ENCODE measurements around the gene MAP3K19.
"Not testable (repeated sequence)": the region's sequence is repeated elsewhere in the genome, so short reads cannot be mapped to it uniquely, and the experiment has no call there.

Gene MAP3K19

DNA sequence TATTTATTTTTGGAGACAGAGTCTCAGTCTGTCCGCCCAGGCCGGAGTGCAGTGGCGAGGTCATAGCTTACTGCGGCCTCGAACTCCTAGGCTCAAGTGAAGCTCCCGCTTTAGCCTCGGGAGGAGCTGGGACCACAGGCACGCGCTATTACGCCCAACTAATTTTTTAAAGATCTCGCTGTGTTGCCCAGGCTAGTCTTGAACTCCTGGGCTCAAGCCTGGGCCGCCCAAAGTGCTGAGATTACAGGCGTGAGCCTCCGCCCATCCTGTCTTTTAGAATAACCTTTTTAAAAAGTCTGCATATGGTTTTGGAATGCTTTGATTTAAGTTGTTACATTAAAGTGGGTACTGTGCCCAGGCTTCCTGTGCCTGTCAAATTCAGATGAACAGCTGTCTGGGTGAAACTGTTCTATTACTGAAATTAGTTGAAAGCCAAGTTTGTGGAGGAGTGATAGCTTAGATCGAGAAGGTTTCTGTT lies 5.8 kb upstream of the MAP3K19 start:
- no peak for DNase-seq (ENCODE audit: low read depth in 2 of 2)

GRCh38 chr2:135052042-135052876 lies 5.0 kb upstream of the MAP3K19 start, which contains the start of gene RAB3GAP1:
Gene RAB3GAP1 (plus strand): TSS chr2:135052292. CDS start chr2:135052308, 16 bp downstream.
- peak; percentile 63 to 71 for DNase-seq (ENCODE audit: low read depth in 2 of 2)

- no peak for DNase-seq (ENCODE audit: low read depth in 2 of 2)
Observed at GRCh38 chr2:135050684-135051083, 3.4 kb upstream of the MAP3K19 start.

DNA sequence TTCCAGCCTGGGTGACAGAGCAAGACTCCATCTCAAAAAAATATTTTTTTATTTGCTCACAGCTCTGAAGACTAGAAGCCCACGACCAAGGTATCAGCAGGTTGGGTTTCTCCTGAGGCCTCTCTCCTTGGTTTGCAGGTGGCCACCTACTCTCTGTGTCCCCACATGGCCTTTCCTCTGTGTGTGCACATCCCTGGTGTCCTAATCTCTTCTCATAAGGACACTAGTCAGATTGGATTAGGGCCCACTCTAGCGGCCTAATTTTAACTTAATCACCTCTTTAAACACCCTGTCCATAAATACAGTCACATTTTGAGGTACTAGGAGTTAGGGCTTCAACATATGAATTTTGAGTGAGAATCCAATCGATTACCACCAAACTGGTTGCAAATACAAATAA lies 2.9 kb upstream of the MAP3K19 start:
- DNase-seq (ENCODE audit: low read depth in 2 of 2), result no peak

DNA sequence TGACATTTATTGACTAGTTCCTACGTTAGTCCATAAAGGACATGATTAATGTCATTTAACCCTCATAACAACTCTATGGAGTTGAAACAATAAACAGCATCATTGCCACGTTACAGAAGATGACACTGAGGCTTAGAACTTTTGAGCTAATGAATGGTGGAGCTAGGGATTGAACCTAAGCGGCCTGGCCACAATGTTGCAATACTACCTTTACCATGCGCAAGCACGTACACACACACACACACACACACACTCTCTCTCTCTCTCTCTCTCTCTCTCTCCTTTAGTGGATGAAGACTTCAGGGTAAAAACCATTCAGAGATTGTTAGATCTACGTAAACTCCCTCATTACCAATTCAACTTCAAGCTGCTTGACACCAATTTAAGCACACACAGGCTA lies 875 bp upstream of the MAP3K19 start:
- DNase-seq (ENCODE audit: low read depth in 2 of 2), result no peak

DNA sequence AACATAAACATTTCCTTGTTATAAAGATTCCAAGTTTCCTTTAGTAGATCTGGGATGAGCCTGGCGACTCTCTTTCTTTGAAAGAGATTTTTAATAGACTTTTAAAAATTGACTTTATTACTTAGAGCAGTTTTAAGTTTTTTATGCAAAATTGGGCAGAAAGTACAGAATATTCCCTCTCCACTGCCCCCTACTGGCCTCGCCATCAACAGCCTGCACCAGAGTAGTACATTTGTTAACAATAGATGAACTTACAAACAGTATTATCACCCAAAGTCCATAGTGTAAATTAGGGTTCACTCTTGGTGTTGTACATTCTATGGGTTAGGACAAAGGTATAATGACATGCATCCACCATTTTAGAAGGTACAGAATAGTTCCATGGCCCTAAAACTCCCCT lies 3.9 kb downstream of the MAP3K19 start:
- DNase-seq (ENCODE audit: low read depth in 2 of 2), result no peak

- no peak for DNase-seq (ENCODE audit: low read depth in 2 of 2)
Observed at GRCh38 chr2:135037831-135038230, 9.4 kb downstream of the MAP3K19 start.

DNA sequence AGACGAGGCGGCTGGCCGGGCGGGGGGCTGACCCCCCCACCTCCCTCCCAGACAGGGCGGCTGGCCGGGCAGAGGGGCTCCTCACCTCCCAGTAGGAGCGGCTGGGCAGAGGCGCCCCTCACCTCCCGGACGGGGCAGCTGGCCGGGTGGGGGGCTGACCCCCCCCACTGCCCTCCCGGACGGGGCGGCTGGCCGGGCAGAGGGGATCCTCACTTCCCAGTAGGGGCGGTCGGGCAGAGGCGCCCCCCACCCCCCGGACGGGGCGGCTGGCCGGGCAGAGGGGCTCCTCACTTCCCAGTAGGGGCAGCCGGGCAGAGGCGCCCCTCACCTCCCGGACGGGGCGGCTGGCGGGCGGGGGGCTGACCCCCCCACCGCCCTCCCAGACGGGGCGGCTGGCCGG lies 14.0 kb downstream of the MAP3K19 start:
- DNase-seq (ENCODE audit: low read depth in 2 of 2), result not testable (repeated sequence)

- no peak for DNase-seq (ENCODE audit: low read depth in 2 of 2)
Observed at GRCh38 chr2:135030826-135031225, 16.4 kb downstream of the MAP3K19 start.

DNA sequence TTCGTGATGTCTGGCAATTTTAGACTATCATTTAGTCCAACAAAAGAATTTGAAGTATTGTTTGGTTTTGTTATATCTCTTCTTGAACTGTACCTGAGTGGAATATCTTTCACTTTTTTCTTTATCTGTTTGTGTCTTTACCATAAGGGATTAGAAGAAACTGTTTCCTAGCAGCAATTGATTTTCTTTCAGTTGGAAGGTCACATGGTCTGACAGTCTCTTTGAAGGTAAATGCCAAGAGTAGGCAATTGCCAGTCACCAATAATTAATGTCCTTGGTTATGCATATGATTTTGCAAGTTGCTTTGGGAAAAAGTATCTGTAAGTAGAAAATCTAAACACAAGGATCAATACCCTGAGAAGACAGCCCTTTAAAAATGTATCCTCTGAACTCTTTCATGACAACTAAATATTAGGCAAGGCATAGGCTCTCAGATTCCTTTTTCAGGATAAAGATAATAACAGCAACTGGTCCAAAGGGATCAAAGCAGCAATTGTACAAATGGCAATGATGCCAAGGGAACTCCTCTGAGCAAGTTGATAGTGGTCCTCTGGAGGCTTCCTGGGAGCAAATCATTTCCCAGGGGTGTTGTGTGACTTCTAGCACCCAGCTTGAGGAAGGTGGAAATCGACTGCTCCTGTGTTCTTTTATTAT lies 17.6 kb downstream of the MAP3K19 start:
- DNase-seq (ENCODE audit: low read depth in 2 of 2), result no peak

- no peak for DNase-seq (ENCODE audit: low read depth in 2 of 2)
Observed at GRCh38 chr2:135023886-135024485, 23.3 kb downstream of the MAP3K19 start.

- no peak for DNase-seq (ENCODE audit: low read depth in 2 of 2)
Observed at GRCh38 chr2:135022952-135023880, 24.0 kb downstream of the MAP3K19 start.

DNA sequence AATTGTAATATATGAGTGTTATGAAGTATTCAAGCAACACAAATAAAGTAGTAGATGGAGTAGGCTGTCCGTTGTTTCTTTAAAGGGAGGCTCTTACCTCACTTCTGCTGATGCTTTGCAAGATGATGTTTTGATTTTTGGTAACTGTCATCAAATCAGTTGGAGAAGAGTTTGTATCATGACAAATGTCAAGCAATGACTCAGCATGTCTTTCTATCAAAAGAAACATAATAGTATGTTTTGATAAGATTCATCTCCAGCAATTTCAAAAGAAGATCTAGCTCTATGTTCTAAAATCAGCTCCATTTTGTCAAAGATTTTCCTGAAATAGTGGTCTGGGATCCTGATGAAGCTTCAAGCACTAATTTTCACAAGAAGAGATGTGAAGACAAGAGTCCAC lies 25.6 kb downstream of the MAP3K19 start:
- DNase-seq (ENCODE audit: low read depth in 2 of 2), result no peak

GRCh38 chr2:135011633-135012032 lies 35.6 kb downstream of the MAP3K19 start:
- DNase-seq (ENCODE audit: low read depth in 2 of 2), result no peak

DNA sequence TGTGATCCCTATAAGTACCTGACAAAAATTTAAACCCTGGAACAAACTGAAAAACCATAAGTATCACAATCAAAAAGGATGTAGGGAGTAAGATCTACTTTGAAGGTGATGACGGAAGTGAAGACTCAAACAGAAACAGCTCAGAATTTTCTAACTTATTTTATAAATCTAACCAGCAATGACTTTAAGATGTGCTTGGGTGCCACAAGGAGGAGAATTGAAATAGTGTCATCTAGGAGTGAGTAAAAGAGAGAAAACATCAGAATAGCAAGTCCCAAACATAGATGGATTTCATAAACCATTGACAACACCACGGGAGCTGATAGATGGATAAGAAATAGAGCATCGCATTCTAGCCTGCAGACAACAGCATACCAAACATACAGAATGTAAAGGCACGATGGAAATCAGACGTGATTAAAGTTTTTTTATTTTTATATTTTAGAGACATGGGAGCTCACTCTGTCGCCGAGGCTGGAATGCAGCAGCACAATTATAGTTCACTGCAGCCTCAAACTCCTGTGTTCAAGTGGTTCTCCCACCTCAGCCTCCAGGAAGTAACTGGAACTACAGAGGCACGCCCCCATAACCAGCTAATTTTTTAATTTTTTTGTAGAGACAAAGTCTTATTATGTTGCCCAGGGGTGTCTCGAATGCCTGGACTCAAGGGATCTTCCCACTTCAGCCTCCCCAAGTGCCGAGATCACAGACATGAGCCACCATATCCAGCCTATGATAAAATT lies 36.9 kb downstream of the MAP3K19 start:
- DNase-seq (ENCODE audit: low read depth in 2 of 2), result no peak

- no peak for DNase-seq (ENCODE audit: low read depth in 2 of 2)
Observed at GRCh38 chr2:135009339-135009738, 37.9 kb downstream of the MAP3K19 start.

GRCh38 chr2:135005753-135006152 lies 41.5 kb downstream of the MAP3K19 start:
- no peak for DNase-seq (ENCODE audit: low read depth in 2 of 2)

DNA sequence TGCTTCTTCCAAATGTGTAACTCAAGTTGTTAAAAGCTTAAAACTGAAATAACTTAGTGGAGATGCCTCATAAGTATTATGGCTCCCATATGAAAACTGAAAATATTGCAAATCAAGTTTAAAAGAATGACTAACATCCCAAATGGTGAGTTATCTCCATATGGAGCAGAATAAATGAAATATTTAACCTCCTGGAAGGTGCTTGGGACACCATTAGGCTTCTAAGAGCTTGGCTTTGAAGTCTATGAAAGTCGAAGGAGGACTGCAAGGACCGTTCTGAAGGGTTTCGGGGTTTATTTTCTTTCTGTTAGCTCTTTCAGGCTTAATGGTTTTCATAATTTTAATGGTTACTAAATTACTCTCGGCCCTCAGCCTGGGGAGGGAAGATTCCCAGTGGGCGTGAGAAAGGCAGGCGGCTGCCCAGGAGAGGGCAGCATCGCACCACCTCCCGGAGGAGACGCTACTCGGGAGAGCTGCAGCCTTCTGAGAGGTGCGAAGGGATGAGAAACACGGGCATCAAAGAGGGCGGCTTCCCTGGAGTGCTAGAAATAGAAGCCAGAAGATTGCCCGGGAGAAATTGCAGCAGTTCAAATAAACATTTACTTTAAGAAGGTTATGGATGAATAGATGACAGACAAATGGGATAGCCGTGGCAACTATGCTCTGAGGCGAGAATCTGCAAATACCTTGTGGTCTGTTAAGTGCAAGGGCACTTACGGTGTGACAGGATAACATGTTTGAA lies 43.1 kb downstream of the MAP3K19 start:
- peak; percentile 34 to 56 for DNase-seq (ENCODE audit: low read depth in 2 of 2)

GRCh38 chr2:135002836-135003235 lies 44.4 kb downstream of the MAP3K19 start:
- DNase-seq (ENCODE audit: low read depth in 2 of 2), result no peak

DNA sequence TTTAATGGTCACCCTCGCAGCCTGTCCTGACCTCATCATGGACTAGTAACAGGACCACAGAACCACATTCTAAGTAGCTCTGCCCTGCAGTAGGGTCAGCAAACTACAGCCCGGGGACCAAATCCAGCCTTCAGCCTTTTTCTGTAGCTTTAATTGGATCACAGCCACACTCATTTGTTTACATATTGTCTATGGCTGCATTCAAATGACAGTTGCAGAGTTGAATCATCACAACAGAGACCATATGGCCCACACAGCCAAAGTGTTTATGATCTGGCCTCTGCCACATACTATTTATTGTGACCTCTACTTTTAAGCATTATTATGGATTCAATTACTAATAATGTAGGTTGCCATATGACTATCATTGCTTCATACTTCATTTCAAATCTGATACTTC lies 47.7 kb downstream of the MAP3K19 start:
- DNase-seq (ENCODE audit: low read depth in 2 of 2), result no peak

Measured in stimulated activated CD4-positive, alpha-beta T cell treated with anti-CD3 and anti-CD28 coated beads, Interleukin-1b, Interleukin-23, amount 100 ng/mL, for 1 hour (primary cell).